ENCODE data around the gene OR2AJ1.

OR2AJ1 gene

DNA sequence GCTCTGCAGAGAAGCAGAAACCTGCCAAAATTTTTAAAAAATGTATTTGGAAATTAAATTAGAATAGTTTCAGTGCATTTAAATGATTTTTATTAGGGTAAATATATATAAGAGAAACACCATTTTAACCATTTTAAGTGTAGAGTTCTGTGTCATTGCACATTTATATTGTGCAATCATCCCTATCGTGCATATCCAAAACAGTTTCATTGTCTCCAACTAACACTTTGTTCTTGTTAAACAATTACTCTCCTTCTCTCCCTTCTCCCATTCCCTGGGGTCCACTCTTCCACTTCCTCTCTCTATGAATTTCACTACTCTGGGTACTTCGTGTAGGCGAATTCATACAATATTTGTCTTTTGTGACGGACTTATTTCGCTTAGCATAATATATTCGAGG is 17.9 kb downstream of the OR2AJ1 start:
- DNase-seq (ENCODE audit: low read depth) = no peak

DNA sequence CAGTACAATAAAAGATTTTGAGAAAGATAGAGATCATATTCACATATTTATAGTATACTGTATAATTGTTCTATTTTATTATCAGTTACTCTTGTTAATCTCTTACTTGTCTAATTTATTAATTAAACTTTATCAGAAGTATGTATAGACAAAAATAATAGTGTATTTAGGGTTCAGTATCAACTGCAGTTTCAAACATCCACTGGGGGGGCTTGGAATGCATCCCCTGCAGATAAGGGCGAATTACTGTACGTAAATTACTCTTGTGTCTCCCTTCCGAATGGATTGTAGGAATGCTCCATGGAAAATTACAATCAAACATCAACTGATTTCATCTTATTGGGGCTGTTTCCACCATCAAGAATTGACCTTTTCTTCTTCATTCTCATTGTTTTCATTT is 23.9 kb downstream of the OR2AJ1 start, which contains the start of gene OR2L8:
Gene OR2L8 (plus strand): TSS at position 301 of the 400 bp plus-strand sequence. CDS start 0 bp downstream, at position 301.
- no peak for TF ChIP-seq CTCF (IDR thresholded peaks at IDR 0.05; ENCODE audit: control insufficient read depth, insufficient read depth, low read depth, low read length, missing control alignments)
- no peak for DNase-seq (ENCODE audit: low read depth)
- no peak within 1 kb of the TSS for H3K4me3 ChIP-seq (ENCODE audit: control insufficient read depth, low read depth, low read length)

More for the DNA sequence above, 17.9 kb downstream of the OR2AJ1 start:
- no peak for TF ChIP-seq CTCF (IDR thresholded peaks at IDR 0.05; ENCODE audit: control insufficient read depth, insufficient read depth, low read depth, low read length, missing control alignments)
- no peak overlapping the region for H3K4me3 ChIP-seq (ENCODE audit: control insufficient read depth, low read depth, low read length)

DNA sequence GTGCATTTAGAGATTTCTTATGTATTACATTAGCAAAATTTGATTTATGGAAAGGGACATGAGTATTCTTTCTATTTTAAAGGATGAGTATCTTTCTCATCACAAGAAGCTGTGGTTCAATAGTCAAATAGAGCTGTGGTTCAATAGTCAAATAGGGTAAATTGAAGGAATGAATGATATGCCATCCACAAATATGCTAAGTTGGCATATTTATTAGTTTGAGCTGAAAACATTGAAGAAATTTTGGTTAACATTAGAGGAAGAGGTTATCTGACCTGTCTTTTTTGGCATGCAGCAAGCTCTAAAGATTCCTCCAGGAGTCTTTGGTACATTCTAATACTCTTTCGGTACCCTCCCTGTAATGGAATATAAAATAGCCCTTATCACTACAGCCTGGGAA is 28.7 kb downstream of the OR2AJ1 start:
- no peak overlapping the region for H3K4me3 ChIP-seq (ENCODE audit: control insufficient read depth, low read depth, low read length)
- DNase-seq (ENCODE audit: low read depth) = no peak
- TF ChIP-seq CTCF (IDR thresholded peaks at IDR 0.05; ENCODE audit: control insufficient read depth, insufficient read depth, low read depth, low read length, missing control alignments) = no peak

DNA sequence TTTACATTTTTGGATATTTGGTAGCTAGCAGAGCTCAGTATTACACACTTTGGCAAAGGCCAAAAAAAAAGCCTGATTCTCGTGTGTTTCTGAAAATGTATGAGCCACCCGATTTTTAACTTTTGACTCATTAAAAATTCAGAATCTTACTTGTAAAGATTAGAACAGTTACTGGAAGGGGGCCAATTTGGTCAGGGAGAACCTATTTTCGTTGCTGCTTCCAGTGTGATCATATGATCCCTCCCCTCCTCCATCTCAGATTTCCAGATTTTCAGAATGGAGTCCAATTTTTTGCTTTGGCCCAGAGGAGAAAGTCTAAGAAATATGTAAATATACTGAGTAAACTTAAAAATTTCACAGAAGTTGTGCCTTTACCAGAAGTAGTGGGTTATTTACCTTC is 37.1 kb downstream of the OR2AJ1 start:
- H3K4me3 ChIP-seq (ENCODE audit: control insufficient read depth, low read depth, low read length) = no peak overlapping the region
- no peak for DNase-seq (ENCODE audit: low read depth)
- TF ChIP-seq CTCF (IDR thresholded peaks at IDR 0.05; ENCODE audit: control insufficient read depth, insufficient read depth, low read depth, low read length, missing control alignments) = no peak

DNA sequence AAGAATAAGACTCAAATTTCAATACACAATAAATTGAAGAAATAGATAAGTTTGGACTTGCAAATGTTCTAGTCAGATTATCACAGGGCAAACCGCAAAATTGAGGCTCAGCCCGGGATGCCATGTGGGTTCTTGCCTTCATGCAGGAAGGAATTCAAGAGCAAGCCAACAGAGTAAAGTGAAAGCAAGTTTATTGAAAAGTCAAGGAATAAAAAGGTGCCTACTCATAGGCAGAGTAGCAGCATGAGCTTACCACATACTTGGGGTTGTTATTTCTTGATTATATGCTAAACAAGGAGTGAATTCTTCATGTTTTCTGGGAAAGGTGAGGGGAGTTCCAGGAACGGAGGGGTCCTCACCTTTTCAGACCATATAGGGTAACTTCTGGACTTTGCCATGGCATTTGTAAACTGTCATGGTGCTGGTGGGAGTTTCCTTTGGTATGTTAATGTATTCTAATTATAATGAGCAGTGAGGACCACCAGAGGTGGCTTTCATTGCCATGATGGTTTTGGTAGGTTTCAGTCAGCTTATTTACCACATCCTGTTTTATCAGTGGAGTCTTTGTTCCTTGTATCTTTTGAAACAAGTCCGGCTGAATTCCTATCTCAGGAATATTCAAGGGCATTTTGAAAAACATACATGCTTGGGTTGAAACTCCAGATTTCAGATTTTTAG is 38.4 kb downstream of the OR2AJ1 start:
- no peak for TF ChIP-seq CTCF (IDR thresholded peaks at IDR 0.05; ENCODE audit: control insufficient read depth, insufficient read depth, low read depth, low read length, missing control alignments)
- no peak overlapping the region for H3K4me3 ChIP-seq (ENCODE audit: control insufficient read depth, low read depth, low read length)
- no peak for DNase-seq (ENCODE audit: low read depth)

DNA sequence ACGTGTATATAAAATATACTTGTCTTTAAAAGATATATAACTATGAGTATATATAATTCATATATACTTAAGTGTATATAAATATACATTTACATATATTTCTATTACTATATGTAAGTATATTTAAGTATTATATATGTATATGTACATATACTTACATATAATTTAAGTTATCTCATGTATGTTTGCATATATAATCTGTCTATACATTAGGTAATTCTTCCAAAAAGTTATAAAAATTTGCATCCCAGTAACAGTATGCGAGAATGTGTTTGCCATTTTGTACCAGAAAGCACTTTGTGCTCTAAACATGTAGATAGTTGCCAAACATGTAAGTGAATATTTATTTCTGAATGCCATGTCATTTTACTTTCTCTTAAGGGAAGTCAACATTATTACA is 40.2 kb downstream of the OR2AJ1 start, which contains the start of gene OR2AK2:
Gene OR2AK2 (plus strand): TSS at position 301 of the 400 bp plus-strand sequence. CDS start 144 bp downstream, outside the sequence.
- no peak for TF ChIP-seq CTCF (IDR thresholded peaks at IDR 0.05; ENCODE audit: control insufficient read depth, insufficient read depth, low read depth, low read length, missing control alignments)
- no peak within 1 kb of the TSS for H3K4me3 ChIP-seq (ENCODE audit: control insufficient read depth, low read depth, low read length)
- no peak for DNase-seq (ENCODE audit: low read depth)

Measured in AG09309 (cell line).